ENCODE results near the gene BFSP2. TPM values are rescaled to one million over a fixed set of nuclear protein-coding genes. Genes with fewer than 3 reads are reported as not detected.

Gene BFSP2
- total and polyA plus RNA-seq, 2 of the 13 experiments (the other 11 are each of a cell fraction or from before 2014, with no cell fraction given), result not detected

GRCh38 chr3:133369068-133369440 is 30.8 kb upstream of the BFSP2 start (continued):
- TF ChIP-seq ZNF512 (CRISPR knock-in tag; IDR thresholded peaks at IDR 0.05) (no peak), ZNF546 (CRISPR knock-in tag; conservative IDR thresholded peaks at IDR 0.05) (no peak)

GRCh38 chr3:133371181-133371580 is 28.7 kb upstream of the BFSP2 start:
- FAIRE-seq, result no peak
- Histone ChIP-seq H3K36me3 (replicated peaks in 1 of 2; ENCODE audit: control insufficient read depth in 1 of 2, insufficient read depth in 2 of 2, low read length in 2 of 2) (no peaks in the 10 kb centered on the region), H3K9me3 (ENCODE audit: low read length) (no peaks in the 10 kb centered on the region), H3K79me2 (ENCODE audit: insufficient read depth, low read length) (no peaks in the 10 kb centered on the region), H3K27ac (ENCODE audit: extremely low read length, insufficient read depth, low read length) (no peak overlapping the region), H4K20me1 (ENCODE audit: insufficient read depth, low read length) (no peaks in the 10 kb centered on the region), H3K9ac (ENCODE audit: insufficient read depth, low read depth, low read length) (no peak overlapping the region), H2AFZ (ENCODE audit: low read length) (no peak overlapping the region), H3K4me2 (ENCODE audit: low read depth, low read length) (no peak overlapping the region), H3K4me3 (replicated peaks in 1 of 3; ENCODE audit: insufficient read depth in 1 of 3, low read depth in 2 of 3, low read length in 3 of 3) (no peak overlapping the region), H3K4me1 (ENCODE audit: insufficient read depth, low read length) (no peaks in the 10 kb centered on the region), H3K27me3 (ENCODE audit: control insufficient read depth in 1 of 2, insufficient read depth in 2 of 2, low read length in 2 of 2) (no peaks in the 10 kb centered on the region; a peak in 1 of 5 replicates)
- ChIA-PET CTCF (ENCODE audit: low intra/inter-chr PET ratio, low total read pairs) (no interaction called here), POLR2A (interaction anchor here (0.7 kb wide), 1 partner anchor 81 kb away, joined by 3 read pairs; no protein-coding TSS in a partner anchor)
- DNase-seq (ENCODE audit: low spot score), result no peak
- TF ChIP-seq AFF4 (CRISPR knock-in tag; IDR thresholded peaks at IDR 0.05) (no peak), FOXK1 (CRISPR knock-in tag; IDR thresholded peaks at IDR 0.05; ENCODE audit: borderline replicate concordance, low read depth) (no peak), ZNF205 (CRISPR knock-in tag; IDR thresholded peaks at IDR 0.05) (no peak), DPF2 (CRISPR knock-in tag; IDR thresholded peaks at IDR 0.05; ENCODE audit: borderline replicate concordance, low read depth) (no peak), ZNF563 (CRISPR knock-in tag; IDR thresholded peaks at IDR 0.05) (no peak), ZSCAN22 (CRISPR knock-in tag; IDR thresholded peaks at IDR 0.05) (no peak), ZBTB39 (CRISPR knock-in tag; IDR thresholded peaks at IDR 0.05) (no peak)
- in situ Hi-C loops (cut with HindIII; ENCODE audit: extremely low pct_ligation_motif_present, low pct_unique_long_range_greater_than_20kb) (no loop called here), intact Hi-C loops (cut with micrococcal nuclease; ENCODE audit: unreplicated experiment) (no loop called here)
- ATAC-seq, result no peak
- WGBS (ENCODE audit: low lambda C conversion rate), result 33% methylated on average over 2 of the region's 2 CpGs
- BruUV-seq (replicated peaks), result no TSS peak
